Naive B cell (primary cell): ENCODE measurements around the gene ATP10D. TPM values are rescaled to one million over a fixed set of nuclear protein-coding genes. Genes with fewer than 3 reads are reported as not detected.

Experiments used
- ATAC-seq, 2 donors: fragments of 150-1000 bp; cut with Tn5 transposase; 2 replicates each; pipeline ENCODE4 v1.10.0; 2021; ENCODE audit warnings: low read depth in 2 of 2, mild to moderate bottlenecking in 2 of 2, moderate library complexity in 2 of 2
- DNase-seq: peaks from one replicate; pipeline ENCODE4 v3.0.0; 2022
- H3K27ac Mint-ChIP-seq, 6 donors: one replicate each; pipeline ENCODE4 v1.8.0; 2020 to 2022; ENCODE audit warnings: mild to moderate bottlenecking in 6 of 6, mixed read lengths in 6 of 6, moderate library complexity in 5 of 6, inconsistent platforms in 2 of 6
- H3K27me3 Mint-ChIP-seq, 3 donors: one replicate each; pipeline ENCODE4 v1.8.0; 2021 to 2022; ENCODE audit warnings: mixed read lengths in 3 of 3, mild to moderate bottlenecking in 1 of 3
- H3K36me3 Mint-ChIP-seq, 2 donors: one replicate each; pipeline ENCODE4 v1.8.0; 2020 to 2022; ENCODE audit warnings: mixed read lengths in 2 of 2, inconsistent platforms in 1 of 2, mild to moderate bottlenecking in 1 of 2
- H3K4me1 Mint-ChIP-seq, 3 donors: one replicate each; pipeline ENCODE4 v1.8.0; 2020 to 2022; ENCODE audit warnings: mixed read lengths in 3 of 3, inconsistent platforms in 1 of 3, mild to moderate bottlenecking in 1 of 3, moderate library complexity in 1 of 3
- H3K4me3 Mint-ChIP-seq, 8 donors: one replicate each; pipeline ENCODE4 v1.8.0; 2020 to 2022; ENCODE audit warnings: mild to moderate bottlenecking in 8 of 8, mixed read lengths in 8 of 8, moderate library complexity in 8 of 8, inconsistent platforms in 2 of 8
- H3K9me3 Mint-ChIP-seq, 7 donors: one replicate each; pipeline ENCODE4 v1.8.0; 2020 to 2022; ENCODE audit warnings: mixed read lengths in 7 of 7, mild to moderate bottlenecking in 5 of 7, inconsistent platforms in 2 of 7, moderate library complexity in 1 of 7
- polyA plus RNA-seq, 6 donors: library from polyadenylated mRNA; unstranded; fragments of 300-500 nt; fragmentation: Illumina TruSeq; gene quantifications; one replicate each; pipeline ENCODE4 v1.2.3, GENCODE V29; 2021; ENCODE audit warnings: low read depth in 6 of 6

ATP10D gene
- polyA plus RNA-seq, 6 donors from 2014 or later = 21.5 to 70.9 (median 43.8) TPM

DNA sequence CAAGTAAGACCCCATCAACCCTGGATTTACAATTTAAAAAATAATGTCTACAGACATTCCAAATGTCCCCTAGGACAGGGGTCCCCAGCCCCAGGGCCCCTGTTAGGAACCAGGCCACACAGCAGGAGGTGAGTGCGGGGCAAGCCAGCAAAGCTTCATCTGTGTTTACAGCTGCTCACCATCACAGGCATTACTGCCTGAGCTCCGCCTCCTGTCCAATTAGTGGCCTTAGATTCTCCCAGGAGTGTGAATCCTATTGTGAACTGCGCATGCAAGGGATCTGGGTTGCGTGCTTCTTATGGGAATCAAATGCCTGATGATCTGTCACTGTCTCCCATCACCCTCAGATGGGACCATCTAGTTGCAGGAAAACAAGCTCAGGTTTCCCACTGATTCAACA is 146.1 kb downstream of the ATP10D start:
- H3K4me1 Mint-ChIP-seq = no peaks in the 10 kb centered on the region
- no peaks in the 10 kb centered on the region for H3K36me3 Mint-ChIP-seq
- peaks cover 0 to 9% (median 0%) of the 10 kb centered on the region in 7 donors for H3K9me3 Mint-ChIP-seq
- H3K4me3 Mint-ChIP-seq = no peak overlapping the region
- DNase-seq = no peak
- peaks cover 0 to 6% (median 0%) of the 10 kb centered on the region in 3 donors for H3K27me3 Mint-ChIP-seq
- H3K27ac Mint-ChIP-seq = peak overlapping the region in 1 of 6 donors; percentile 33
- no peak for ATAC-seq

GRCh38 chr4:47639531-47639930 is 154.5 kb downstream of the ATP10D start:
- no peak overlapping the region for H3K4me3 Mint-ChIP-seq
- H3K27ac Mint-ChIP-seq = no peak overlapping the region
- DNase-seq = no peak
- ATAC-seq = no peak
- H3K27me3 Mint-ChIP-seq = peaks cover 11 to 35% (median 12%) of the 10 kb centered on the region in 3 donors
- no peaks in the 10 kb centered on the region for H3K4me1 Mint-ChIP-seq
- peaks cover 6 to 29% (median 15%) of the 10 kb centered on the region in 7 donors for H3K9me3 Mint-ChIP-seq
- H3K36me3 Mint-ChIP-seq = peaks cover 5 to 22% of the 10 kb centered on the region in 2 donors

DNA sequence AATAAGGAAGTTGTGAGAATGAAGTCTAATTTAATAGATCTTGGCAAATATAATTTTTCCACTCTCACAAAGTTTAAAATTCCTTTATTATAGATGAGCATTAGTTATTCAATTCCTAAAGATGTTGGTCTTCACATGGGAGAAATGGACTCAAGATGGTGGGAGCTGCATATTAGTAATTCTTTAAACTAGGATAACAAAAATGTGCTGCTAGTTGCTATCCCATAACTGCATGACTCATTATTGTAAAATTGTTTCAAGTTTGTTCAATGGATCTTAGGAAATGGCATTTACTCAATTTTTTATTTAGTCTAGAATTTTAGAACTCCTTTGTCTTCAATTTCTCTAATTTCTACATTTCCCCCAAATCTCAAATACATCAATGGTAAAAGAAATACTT is 155.8 kb downstream of the ATP10D start:
- ATAC-seq (no peak), DNase-seq (no peak)
- Mint-ChIP-seq H3K9me3 (peaks cover 6 to 23% (median 15%) of the 10 kb centered on the region in 7 donors), H3K4me1 (no peaks in the 10 kb centered on the region), H3K27ac (no peak overlapping the region), H3K36me3 (peaks cover 5 to 22% of the 10 kb centered on the region in 2 donors), H3K27me3 (peaks cover 11 to 35% (median 12%) of the 10 kb centered on the region in 3 donors), H3K4me3 (no peak overlapping the region)

DNA sequence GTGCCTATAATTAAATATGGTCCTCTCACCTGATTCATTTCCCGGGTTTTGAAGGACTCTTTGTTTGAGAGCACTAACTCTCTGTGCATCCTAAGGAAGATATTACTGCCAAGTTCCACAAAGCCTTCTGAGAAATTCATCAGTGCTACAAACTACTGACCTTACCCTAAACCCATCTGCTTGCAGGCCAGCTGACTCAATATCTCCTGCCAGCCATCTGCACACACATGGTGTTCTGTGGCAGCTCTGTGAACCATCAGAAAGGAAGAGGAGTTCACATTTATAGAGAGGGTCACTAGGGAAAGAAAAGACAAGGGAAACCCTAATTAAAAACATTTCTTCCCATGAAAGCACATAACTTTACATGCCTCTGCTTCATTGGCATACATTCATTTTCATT is 156.7 kb downstream of the ATP10D start:
- H3K4me1 Mint-ChIP-seq = no peaks in the 10 kb centered on the region
- peaks cover 5 to 17% of the 10 kb centered on the region in 2 donors for H3K36me3 Mint-ChIP-seq
- no peak overlapping the region for H3K27ac Mint-ChIP-seq
- peaks cover 5 to 16% (median 12%) of the 10 kb centered on the region in 7 donors for H3K9me3 Mint-ChIP-seq
- DNase-seq = no peak
- no peak for ATAC-seq
- H3K4me3 Mint-ChIP-seq = no peak overlapping the region
- H3K27me3 Mint-ChIP-seq = peaks cover 8 to 30% (median 12%) of the 10 kb centered on the region in 3 donors

- Mint-ChIP-seq H3K27ac (no peak overlapping the region), H3K4me1 (no peaks in the 10 kb centered on the region), H3K36me3 (peaks cover 5 to 12% of the 10 kb centered on the region in 2 donors), H3K4me3 (no peak overlapping the region), H3K27me3 (peaks cover 2 to 25% (median 7%) of the 10 kb centered on the region in 3 donors), H3K9me3 (peaks cover 0 to 11% (median 6%) of the 10 kb centered on the region in 7 donors)
- no peak for DNase-seq
- ATAC-seq = no peak
Measured at GRCh38 chr4:47642191-47642830, 157.2 kb downstream of the ATP10D start.

Other genes starting within 250 kb of the ATP10D start
- gene COMMD8, start 21.6 kb upstream of the ATP10D start, polyA plus RNA-seq = 10 to 100 TPM; 49.5 to 90.7 (median 61.9) TPM